ENCODE data around the gene CNKSR2. TPM values are rescaled to one million over a fixed set of nuclear protein-coding genes. Genes with fewer than 3 reads are reported as not detected.

The CNKSR2 gene
- total RNA-seq, 4 donors from 2014 or later = 4.1 to 17.6 (median 8.4) TPM

- TF ChIP-seq, protein P1, sequence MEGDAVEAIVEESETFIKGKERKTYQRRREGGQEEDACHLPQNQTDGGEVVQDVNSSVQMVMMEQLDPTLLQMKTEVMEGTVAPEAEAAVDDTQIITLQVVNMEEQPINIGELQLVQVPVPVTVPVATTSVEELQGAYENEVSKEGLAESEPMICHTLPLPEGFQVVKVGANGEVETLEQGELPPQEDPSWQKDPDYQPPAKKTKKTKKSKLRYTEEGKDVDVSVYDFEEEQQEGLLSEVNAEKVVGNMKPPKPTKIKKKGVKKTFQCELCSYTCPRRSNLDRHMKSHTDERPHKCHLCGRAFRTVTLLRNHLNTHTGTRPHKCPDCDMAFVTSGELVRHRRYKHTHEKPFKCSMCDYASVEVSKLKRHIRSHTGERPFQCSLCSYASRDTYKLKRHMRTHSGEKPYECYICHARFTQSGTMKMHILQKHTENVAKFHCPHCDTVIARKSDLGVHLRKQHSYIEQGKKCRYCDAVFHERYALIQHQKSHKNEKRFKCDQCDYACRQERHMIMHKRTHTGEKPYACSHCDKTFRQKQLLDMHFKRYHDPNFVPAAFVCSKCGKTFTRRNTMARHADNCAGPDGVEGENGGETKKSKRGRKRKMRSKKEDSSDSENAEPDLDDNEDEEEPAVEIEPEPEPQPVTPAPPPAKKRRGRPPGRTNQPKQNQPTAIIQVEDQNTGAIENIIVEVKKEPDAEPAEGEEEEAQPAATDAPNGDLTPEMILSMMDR (IDR thresholded peaks at IDR 0.05; ENCODE audit: low read depth) = no peak
Measured at GRCh38 chrX:21375708-21376009, 1.4 kb downstream of the CNKSR2 start.

DNA sequence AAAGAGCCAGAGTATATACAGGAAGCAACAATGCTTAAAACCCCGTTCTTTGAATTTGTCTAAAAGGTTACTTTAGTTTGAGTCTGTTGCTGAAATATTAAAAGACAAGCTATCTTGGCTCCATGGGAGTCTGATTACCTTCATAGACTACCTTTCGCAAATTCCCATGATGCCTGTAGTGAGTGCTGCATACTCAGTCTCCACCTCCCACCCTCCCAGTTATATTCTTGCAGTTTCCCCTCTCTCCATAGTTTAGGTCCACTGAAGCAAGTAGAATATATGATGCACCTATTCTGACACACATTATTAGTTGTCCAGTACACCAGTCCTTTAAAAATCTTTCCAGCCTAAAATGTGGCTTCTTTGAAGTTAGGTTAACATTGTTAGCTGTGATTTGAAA is 2.4 kb downstream of the CNKSR2 start:
- TF ChIP-seq, protein P1 (IDR thresholded peaks at IDR 0.05; ENCODE audit: low read depth) = no peak

DNA sequence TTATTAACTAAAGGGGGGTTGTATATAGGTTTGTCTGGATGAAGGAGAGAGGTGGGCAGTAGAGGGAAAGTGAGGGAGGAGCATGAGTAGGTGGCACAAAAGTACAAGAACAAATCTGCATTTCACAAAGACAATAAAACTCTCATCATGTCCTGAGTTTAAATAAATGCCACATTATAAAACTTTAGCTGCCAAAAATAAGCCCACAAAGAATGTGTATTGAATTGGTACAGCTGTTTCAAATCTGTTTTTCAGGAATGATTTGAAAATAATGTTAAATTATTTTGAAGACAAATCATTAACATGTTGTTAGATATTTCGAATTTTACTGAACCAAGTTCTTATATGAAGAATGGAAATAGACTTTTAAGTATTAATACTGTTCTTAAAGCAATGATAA is 5.8 kb downstream of the CNKSR2 start:
- TF ChIP-seq, protein P1 (IDR thresholded peaks at IDR 0.05; ENCODE audit: low read depth) = no peak

DNA sequence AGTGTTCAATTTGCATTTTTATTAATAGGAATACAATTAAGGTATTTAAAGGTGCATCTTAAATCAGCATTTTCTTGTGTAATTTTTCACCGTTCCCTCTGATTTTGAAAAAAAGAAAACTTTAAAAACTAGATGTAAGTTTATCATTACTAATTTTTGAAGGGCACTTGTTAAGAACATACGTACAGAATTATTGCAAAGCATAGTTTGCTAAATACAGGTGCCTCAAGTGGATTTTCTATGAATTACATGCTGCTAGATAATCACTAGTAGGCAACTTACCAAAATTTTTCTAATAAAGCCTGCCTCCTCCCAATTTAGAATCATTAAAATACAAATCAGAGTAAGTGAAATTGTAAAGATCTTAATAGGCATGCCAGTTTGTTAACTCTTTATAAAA is 8.5 kb downstream of the CNKSR2 start:
- TF ChIP-seq, protein P1 (IDR thresholded peaks at IDR 0.05; ENCODE audit: low read depth) = no peak

GRCh38 chrX:21383546-21383945 is 9.3 kb downstream of the CNKSR2 start:
- TF ChIP-seq, protein P1 (IDR thresholded peaks at IDR 0.05; ENCODE audit: low read depth) = no peak

DNA sequence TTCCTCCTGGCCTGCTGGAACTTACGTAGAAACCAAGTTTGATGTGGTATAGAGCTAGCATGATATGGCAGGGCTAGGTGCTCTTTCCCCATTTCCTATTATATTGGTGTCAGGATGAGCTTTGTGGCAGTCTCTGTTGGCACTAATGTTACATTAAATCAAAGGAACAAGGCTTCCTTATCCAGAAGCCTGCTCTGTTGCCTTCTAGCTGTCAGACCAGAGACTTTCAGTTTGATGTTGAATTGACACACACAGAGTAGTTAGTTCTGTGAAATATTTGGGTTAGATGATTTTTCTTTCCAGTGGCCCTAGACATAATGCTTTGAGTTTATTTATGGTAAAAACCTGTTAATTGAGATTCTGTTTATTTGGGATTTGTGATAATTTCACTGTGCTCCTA is 10.0 kb downstream of the CNKSR2 start:
- TF ChIP-seq, protein P1 (IDR thresholded peaks at IDR 0.05; ENCODE audit: low read depth) = no peak

- TF ChIP-seq, protein P1 (IDR thresholded peaks at IDR 0.05; ENCODE audit: low read depth) = no peak
Measured at GRCh38 chrX:21394792-21395191, 20.6 kb downstream of the CNKSR2 start.

- TF ChIP-seq, protein P1 (IDR thresholded peaks at IDR 0.05; ENCODE audit: low read depth) = no peak
Measured at GRCh38 chrX:21398426-21398825, 24.2 kb downstream of the CNKSR2 start.
